ENCODE results near the gene QPCT.

The QPCT gene

DNA sequence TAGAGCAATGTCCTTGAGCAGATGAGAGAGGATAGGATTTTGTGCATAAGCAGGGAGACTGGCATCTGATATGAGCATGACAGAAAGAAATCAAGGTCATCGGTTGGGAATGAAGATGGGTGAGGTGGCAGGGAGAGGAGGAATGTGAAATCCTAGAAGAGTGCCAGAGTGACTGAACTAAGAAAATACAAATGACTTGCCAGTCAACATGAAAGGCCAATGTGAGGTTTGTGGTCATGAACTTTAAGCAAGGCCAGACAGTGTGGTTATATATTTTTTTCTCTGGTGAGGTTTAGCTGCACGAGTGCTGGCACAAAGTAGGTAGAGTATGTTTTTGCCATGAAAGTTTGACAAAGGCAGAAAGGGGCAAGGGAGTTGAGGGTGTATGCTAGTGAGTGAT, 21.2 kb downstream of the QPCT start:
- TF ChIP-seq, protein P1, sequence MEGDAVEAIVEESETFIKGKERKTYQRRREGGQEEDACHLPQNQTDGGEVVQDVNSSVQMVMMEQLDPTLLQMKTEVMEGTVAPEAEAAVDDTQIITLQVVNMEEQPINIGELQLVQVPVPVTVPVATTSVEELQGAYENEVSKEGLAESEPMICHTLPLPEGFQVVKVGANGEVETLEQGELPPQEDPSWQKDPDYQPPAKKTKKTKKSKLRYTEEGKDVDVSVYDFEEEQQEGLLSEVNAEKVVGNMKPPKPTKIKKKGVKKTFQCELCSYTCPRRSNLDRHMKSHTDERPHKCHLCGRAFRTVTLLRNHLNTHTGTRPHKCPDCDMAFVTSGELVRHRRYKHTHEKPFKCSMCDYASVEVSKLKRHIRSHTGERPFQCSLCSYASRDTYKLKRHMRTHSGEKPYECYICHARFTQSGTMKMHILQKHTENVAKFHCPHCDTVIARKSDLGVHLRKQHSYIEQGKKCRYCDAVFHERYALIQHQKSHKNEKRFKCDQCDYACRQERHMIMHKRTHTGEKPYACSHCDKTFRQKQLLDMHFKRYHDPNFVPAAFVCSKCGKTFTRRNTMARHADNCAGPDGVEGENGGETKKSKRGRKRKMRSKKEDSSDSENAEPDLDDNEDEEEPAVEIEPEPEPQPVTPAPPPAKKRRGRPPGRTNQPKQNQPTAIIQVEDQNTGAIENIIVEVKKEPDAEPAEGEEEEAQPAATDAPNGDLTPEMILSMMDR (IDR thresholded peaks at IDR 0.05; ENCODE audit: insufficient read depth, low read depth, low read length, missing control alignments), result no peak
- no peak overlapping the region for H3K4me3 ChIP-seq (ENCODE audit: low read length)
- peak; percentile 35 for DNase-seq (ENCODE audit: low read depth)

DNA sequence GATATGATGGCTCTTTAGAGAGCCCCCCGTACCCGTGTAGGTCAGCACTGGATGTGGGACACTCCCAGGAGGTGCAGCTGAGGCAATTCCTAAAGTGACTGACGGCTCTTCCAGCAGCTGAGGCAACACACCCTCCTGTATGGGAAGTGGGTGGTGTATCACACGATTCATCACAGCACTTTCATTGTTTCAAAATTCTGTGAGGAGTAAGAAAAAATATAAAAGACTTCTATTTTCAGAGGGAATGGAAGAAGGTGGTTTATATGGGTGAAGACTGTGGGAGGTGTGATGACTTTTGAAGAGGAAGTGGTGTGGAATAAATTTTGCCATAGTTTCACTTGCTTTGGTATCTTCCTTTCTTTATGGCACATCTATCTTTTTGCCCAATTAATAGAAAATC, 22.3 kb downstream of the QPCT start:
- TF ChIP-seq, protein P1 (IDR thresholded peaks at IDR 0.05; ENCODE audit: insufficient read depth, low read depth, low read length, missing control alignments), result no peak

DNA sequence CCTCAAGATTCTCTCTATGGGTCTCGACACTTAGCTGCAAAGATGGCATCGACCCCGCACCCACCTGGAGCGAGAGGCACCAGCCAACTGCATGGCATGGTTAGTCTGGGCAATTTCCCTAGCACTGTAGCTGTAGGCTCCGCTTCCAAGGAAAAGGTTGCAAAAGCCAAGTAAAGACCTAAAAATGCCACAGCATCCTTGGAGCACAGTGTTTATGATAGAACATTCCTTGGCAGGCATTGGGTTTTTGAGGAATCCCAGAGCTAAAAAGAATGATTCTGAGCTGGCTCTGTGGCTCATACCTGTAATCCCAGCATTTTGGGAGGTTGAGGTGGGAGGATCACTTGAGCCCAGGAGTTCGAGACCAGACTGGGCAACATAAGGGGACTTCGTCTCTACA, 22.9 kb downstream of the QPCT start:
- TF ChIP-seq, protein P1 (IDR thresholded peaks at IDR 0.05; ENCODE audit: insufficient read depth, low read depth, low read length, missing control alignments), result no peak
- H3K4me3 ChIP-seq (ENCODE audit: low read length), result no peak overlapping the region
- DNase-seq (ENCODE audit: low read depth), result no peak

More for the DNA sequence above, 22.3 kb downstream of the QPCT start:
- no peak overlapping the region for H3K4me3 ChIP-seq (ENCODE audit: low read length)
- peak; percentile 31 for DNase-seq (ENCODE audit: low read depth)

DNA sequence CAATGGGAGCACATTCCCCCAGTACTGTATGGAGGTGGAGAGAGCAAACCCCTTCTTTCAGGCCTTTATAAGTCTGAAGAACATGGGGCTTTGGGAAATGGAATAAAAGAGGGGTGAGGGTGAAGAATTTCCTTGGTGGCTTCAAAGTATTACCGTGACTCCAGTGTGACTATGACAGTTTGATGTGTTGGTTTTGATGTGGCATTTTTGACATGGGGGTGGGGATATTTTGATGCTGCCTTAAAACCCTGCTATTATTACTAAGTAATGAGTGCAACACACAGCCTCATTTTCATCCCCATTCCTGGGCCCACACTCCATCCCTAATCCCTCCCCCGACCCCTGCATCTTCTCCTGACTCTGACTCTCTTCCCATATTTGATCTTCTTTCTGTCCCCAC, 23.6 kb downstream of the QPCT start:
- TF ChIP-seq, protein P1 (IDR thresholded peaks at IDR 0.05; ENCODE audit: insufficient read depth, low read depth, low read length, missing control alignments), result no peak
- H3K4me3 ChIP-seq (ENCODE audit: low read length), result no peak overlapping the region
- DNase-seq (ENCODE audit: low read depth), result no peak

DNA sequence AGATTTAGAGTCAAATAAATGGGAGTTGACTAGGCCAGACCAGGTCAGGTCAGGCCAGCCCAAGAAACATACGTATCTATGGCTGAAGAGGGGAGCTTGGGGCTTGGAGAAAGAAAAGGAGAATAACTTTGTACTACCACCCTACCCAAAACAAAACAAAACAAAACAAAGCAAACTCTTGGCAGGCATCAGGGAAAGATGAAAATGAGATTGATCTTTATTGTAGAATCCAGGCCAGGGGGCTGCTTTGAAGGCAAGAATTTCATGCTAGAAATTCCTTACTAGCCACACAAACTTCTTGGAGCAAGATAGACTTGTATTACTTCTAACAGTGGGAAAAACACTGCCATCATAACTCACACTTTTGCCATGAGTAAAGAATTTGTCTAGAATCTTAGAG, 26.2 kb downstream of the QPCT start:
- DNase-seq (ENCODE audit: low read depth), result no peak
- TF ChIP-seq, protein P1 (IDR thresholded peaks at IDR 0.05; ENCODE audit: insufficient read depth, low read depth, low read length, missing control alignments), result no peak
- no peak overlapping the region for H3K4me3 ChIP-seq (ENCODE audit: low read length)

DNA sequence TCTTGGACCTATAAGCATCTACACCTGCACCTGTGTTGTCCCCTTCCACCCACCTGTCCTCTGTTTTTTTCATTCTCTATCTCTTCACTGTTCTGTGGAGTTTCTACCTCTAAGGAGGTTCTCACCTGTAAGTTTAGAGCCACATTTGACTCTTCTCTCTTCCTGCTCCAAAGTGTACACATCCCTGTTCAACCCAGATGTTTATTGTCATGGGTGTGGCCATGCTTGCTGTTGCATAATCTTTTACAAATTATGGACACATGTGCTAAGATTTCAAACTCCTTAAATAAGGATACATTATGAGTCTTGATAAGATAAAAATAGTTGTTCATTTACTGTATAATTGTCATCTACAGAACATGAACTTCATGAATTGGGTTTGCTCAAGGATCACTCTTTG, 27.6 kb downstream of the QPCT start:
- no peak overlapping the region for H3K4me3 ChIP-seq (ENCODE audit: low read length)
- no peak for DNase-seq (ENCODE audit: low read depth)
- TF ChIP-seq, protein P1 (IDR thresholded peaks at IDR 0.05; ENCODE audit: insufficient read depth, low read depth, low read length, missing control alignments), result no peak

DNA sequence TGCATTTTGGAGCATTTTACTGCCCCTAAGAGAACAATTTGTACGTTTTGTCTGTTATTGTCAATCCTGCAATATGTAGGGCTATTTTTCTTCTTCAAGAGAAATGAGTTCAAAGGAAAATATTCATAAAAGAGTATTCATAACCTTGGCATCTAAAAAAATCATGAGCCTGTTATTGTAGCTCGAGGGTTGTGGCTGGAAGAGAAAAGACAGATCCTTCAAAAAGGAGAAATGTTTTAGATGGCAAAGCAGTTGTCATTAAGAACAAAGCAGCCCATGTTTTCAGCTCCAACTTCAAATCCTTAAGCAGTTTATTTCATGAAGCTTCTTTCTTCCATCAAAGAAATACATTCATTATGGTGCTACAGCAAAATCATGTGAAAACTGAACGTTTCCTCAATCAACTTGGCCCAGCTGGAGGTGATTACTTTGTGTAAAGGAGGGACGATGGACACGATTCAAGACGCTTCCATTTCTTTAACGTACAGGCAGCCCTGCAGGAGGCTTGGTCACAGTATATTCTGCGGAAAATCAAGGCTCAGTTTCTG, 31.4 kb downstream of the QPCT start:
- TF ChIP-seq, protein P1 (IDR thresholded peaks at IDR 0.05; ENCODE audit: insufficient read depth, low read depth, low read length, missing control alignments), result no peak
- H3K4me3 ChIP-seq (ENCODE audit: low read length), result no peak overlapping the region
- no peak for DNase-seq (ENCODE audit: low read depth)
